Frontal cortex (tissue), 4 donors: ENCODE results near the gene ZC3H8. TPM values are rescaled to one million over a fixed set of nuclear protein-coding genes. Genes with fewer than 3 reads are reported as not detected.

Source experiments
- DNase-seq, 2 donors: peaks; one replicate each; pipeline ENCODE4 v3.0.0; 2012; ENCODE audit warnings: low spot score in 2 of 2
- FAIRE-seq: peaks from 2 replicates; lab custom pipeline; 2012; peaks lifted over from hg19 to GRCh38; lab: Jason Lieb, UNC
- total RNA-seq: library from RNA; depleted of rRNA; stranded (reverse); fragments of >200 nt; gene quantifications from one replicate; pipeline ENCODE4 v1.2.3, GENCODE V29; 2014
- donor health status: control.
- donor health status: control.
- donor health status: control.

The ZC3H8 gene
- total RNA-seq, 1 donor from 2014 or later: 19.6 TPM

GRCh38 chr2:112170495-112170894, 84.3 kb downstream of the ZC3H8 start:
- DNase-seq: no peak
- FAIRE-seq: no peak

GRCh38 chr2:112168422-112169124, 86.3 kb downstream of the ZC3H8 start:
- DNase-seq: no peak
- FAIRE-seq: no peak

GRCh38 chr2:112166806-112167499, 87.9 kb downstream of the ZC3H8 start:
- no peak for FAIRE-seq
- no peak for DNase-seq

GRCh38 chr2:112165296-112165695, 89.5 kb downstream of the ZC3H8 start:
- DNase-seq: no peak
- FAIRE-seq: no peak

- no peak for FAIRE-seq
- no peak for DNase-seq
Observed at GRCh38 chr2:112164876-112165275, 90.0 kb downstream of the ZC3H8 start.

- FAIRE-seq (no peak), DNase-seq (no peak)
Observed at GRCh38 chr2:112163541-112163981, 91.3 kb downstream of the ZC3H8 start.

GRCh38 chr2:112162956-112163355, 91.9 kb downstream of the ZC3H8 start:
- DNase-seq: no peak
- FAIRE-seq: no peak

GRCh38 chr2:112162341-112162740, 92.5 kb downstream of the ZC3H8 start:
- FAIRE-seq: no peak
- no peak for DNase-seq

Other genes with a start within 250 kb of the ZC3H8 start
- 12.6 TPM for gene TMEM87B, start 199.8 kb downstream of the ZC3H8 start, total RNA-seq
- 0.41 TPM for gene FBLN7, start 116.7 kb downstream of the ZC3H8 start, total RNA-seq
- 19.6 TPM for gene ZC3H6, start 20.6 kb upstream of the ZC3H8 start, total RNA-seq
- 39.1 TPM for gene RGPD8, start 178.6 kb upstream of the ZC3H8 start, total RNA-seq
- 70.1 TPM for gene TTL, start 227.1 kb upstream of the ZC3H8 start, total RNA-seq